HG03280 (cell line): ENCODE data around the gene ORMDL1.

ENCODE experiments used
- ATAC-seq: cut with Tn5 transposase; IDR thresholded peaks from one replicate; pipeline ENCODE4 v1.9.1; 2021; ENCODE audit warnings: mild to moderate bottlenecking, moderate library complexity; ENCODE audit not compliant: unreplicated experiment

Gene ORMDL1, protein sequence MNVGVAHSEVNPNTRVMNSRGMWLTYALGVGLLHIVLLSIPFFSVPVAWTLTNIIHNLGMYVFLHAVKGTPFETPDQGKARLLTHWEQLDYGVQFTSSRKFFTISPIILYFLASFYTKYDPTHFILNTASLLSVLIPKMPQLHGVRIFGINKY

DNA sequence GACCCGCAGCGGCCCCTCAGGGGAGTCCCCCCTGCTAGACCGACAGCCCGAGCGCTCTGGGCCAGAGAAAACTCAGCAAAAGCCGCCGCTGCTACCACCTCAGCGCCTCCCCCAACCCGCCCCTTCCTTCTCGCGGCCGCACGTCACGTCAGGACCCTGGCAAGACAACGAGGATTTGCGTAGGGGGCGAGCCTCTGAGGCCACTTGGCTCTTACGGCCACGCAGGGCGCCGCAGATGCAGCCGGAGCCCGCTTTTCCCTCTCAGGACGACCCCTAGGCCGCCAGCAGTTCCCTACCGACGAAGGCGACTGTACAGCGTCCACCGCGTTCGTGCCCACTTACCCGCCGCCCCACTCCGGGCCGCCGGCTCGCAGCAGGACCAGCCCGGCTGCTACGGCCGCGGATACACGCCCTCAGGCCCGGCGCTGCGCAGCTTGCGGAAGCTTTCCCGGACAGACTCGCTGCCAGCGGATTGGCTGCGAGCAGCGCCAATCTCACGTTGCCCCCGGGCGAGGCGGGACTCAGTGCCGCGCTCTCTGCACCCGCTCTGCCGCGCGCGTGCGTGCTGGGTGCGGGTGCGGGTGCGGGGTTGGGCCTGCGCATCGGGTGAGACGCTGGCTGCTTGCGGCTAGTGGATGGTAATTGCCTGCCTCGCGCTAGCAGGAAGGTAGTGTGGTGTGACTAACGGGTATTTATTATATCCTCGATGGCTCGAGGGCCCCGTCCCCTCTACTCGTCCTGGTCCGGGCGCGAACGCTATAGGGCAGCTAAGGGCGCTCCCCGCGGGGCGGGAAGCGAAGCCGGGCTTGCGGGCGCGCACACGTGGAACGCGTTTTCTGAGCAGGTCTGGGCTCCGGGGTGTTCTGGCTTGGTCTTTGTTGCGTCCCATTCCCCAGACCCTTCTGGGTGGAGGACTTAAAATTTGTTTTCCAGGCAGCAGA is at the start of gene ORMDL1, which contains the start of gene PMS1:
Gene ORMDL1, minus strand, starts transcription at position 413 of the 941 bp plus-strand sequence. CDS start 1,744 bp downstream, outside the sequence.
Gene PMS1, plus strand, starts transcription at position 524 of the 941 bp plus-strand sequence. CDS start 7,360 bp downstream, outside the sequence.
- ATAC-seq, result peak; percentile 95

GRCh38 chr2:189830510-189830909 is 46.4 kb upstream of the ORMDL1 start:
- ATAC-seq, result no peak

DNA sequence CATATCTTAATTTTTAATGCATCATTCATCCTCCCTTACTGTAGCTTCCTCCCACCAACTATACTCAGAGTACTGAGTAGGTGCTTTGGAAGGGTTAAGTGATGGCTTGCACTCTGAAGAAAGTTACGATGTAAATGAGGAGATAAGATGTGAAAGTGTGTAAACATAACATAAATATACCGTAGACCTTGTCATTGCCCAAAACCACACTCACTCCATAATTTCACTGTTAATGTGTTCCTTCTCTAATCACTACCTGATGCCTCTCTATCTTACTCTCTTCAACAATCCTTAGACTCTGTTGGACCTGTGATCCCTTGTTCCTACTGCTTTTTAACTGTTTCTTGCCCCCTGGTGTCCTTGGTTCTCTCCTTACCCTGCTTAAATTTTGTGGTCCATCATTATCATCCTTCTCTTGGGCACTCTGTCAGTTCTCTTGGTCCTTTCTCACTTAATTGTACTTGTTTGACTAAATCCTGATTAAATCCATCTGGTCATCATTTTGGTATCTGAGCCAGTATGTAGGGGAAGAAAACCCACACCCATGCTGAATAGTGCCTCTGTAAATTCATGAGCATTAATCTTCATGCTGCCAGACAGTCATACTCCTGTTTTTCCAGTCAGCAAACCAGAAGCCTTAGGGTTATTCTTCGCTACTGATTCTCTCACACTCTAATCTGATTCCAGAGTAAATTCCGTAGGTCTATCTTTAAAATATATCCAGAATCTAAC is 45.1 kb upstream of the ORMDL1 start:
- no peak for ATAC-seq

- no peak for ATAC-seq
These were observed 41.9 kb upstream of the ORMDL1 start for GRCh38 chr2:189826039-189826438.

- ATAC-seq, result no peak
These were observed 40.7 kb upstream of the ORMDL1 start for GRCh38 chr2:189824694-189825396.

GRCh38 chr2:189821953-189822748 is 38.0 kb upstream of the ORMDL1 start:
- no peak for ATAC-seq

- no peak for ATAC-seq
These were observed 35.2 kb upstream of the ORMDL1 start for GRCh38 chr2:189819297-189819704.

DNA sequence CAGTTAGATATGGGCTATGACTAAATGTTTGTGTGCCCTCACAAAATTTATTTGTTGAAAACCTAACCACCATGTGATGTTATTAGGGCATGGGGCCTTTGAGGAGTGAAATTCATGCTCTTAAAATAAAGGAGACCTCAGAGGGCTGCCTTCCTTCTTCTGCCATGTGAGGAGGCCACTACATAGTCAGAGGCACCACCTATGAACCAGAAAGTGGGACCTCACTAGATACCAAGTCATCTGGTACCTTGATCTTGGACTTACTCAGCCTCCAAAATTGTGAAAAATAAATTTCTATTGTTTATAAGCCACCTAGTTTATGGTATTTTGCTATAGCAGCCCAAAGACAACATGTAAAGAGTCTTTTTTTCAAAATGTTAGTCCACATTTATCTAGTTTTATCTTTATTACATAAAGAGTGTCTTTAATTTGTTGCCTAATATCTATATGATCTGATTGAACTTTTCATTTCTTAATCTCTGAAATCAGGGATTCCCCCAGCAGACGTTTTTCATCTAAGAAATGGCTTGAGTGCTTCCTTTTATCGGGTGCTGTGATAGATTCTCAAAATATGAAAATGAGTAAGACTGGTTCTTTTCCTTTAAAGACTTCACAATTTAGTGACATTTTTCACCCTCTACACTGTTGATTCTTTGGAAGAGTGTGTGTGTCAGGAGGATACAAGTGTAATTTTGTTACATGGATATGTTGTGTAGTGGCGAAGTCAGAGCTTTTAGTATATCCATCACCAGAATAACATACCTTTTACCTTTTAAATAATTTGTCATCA is 34.3 kb upstream of the ORMDL1 start:
- ATAC-seq, result no peak

- ATAC-seq, result no peak
These were observed 19.3 kb upstream of the ORMDL1 start for GRCh38 chr2:189803431-189803830.

DNA sequence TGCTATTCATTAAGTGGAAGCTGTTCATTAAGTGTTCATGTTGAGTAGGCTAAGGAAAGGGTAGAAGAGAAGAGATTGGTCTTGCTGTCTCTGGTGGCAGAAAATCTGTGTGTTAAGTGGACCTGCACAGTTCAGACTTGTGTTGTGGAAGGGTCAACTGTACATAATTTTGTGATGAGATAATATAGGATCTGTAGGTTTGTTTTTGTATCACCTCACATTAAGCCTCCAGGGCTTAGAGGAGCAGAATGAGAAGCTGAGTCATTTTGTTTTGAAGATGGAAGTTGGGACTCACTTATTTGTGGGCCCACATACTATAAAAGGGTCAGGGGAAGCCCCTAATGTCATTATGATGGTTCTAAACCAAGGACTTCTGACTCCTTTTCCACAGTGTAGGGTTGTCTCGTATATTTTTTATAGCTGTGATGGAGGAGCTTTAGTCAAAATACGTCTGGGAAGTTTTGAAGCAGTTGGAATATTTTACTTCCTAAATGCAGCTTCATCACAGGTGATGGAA is 18.3 kb upstream of the ORMDL1 start:
- no peak for ATAC-seq

- no peak for ATAC-seq
These were observed 15.4 kb upstream of the ORMDL1 start for GRCh38 chr2:189799531-189799930.

DNA sequence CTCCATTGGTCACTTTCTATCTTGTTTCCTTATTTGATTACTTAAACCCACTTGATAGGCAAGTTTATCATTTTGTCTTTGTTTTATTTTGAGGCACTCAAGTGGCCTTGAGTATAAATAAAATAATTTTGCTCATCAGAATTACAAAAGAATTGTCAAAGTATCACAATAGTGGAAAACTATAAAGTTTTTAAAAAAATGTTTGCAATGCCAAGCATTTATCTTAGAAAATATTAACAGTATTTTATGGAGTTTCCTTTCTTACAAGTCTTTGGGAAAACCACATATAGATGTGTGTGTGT is 14.8 kb upstream of the ORMDL1 start:
- no peak for ATAC-seq

- ATAC-seq, result peak; percentile 72
These were observed 14.3 kb upstream of the ORMDL1 start for GRCh38 chr2:189798312-189799029.

DNA sequence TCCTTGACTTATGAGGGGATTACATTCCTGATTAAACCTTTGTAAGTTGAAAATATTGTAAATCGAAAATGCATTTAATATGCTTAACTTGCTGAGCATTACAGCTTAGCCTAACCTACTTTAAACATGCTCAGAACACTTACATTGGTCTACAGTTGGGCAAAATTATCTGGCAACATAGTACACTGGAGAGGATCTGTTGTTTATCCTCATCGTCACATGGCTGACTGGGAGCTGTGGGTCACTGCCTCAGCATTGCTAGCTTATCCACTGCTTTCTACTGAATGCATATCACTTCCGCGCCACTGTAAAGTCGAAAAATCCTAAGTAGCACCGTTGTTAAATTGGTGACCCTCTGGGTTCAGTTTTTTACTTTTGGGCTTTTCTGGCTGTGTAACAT is 13.8 kb upstream of the ORMDL1 start:
- ATAC-seq, result no peak

GRCh38 chr2:189794310-189794709 is 10.2 kb upstream of the ORMDL1 start:
- no peak for ATAC-seq

- ATAC-seq, result no peak
These were observed 7.4 kb upstream of the ORMDL1 start for GRCh38 chr2:189791338-189792042.

- peak; percentile 2 for ATAC-seq
These were observed 650 bp downstream of the ORMDL1 start for GRCh38 chr2:189783451-189783926.

DNA sequence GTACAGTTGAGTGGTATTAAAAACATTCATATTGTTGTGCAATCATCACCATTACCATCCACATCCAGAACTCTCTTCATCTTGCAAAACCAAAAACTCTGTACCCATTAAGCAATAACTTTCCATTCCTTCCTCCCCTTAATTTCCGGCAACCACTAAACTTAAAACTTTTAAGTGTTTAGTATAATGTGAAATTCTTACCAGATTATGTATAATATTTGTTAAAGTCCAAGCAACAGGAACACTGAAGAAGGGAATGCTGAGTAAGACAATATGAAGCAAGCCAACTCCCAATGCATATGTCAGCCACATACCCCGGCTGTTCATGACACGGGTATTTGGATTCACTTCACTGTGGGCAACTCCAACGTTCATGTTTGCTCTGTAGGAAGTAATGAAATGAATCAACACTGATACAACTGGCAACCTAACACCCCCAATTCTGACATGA is 1.9 kb downstream of the ORMDL1 start:
- ATAC-seq, result no peak
